Activated CD8-positive, alpha-beta memory T cell treated with anti-CD3 and anti-CD28 coated beads, Interleukin-2, amount 50 U/mL, for 24 hours (primary cell): ENCODE measurements around the gene NAV3.

Source experiments
- DNase-seq: peaks from one replicate; pipeline ENCODE4 v3.0.0-alpha.2; 2020; ENCODE audit errors: extremely low read depth

The NAV3 gene

GRCh38 chr12:77979597-77980250 lies 149.0 kb downstream of the NAV3 start:
- DNase-seq = no peak

DNA sequence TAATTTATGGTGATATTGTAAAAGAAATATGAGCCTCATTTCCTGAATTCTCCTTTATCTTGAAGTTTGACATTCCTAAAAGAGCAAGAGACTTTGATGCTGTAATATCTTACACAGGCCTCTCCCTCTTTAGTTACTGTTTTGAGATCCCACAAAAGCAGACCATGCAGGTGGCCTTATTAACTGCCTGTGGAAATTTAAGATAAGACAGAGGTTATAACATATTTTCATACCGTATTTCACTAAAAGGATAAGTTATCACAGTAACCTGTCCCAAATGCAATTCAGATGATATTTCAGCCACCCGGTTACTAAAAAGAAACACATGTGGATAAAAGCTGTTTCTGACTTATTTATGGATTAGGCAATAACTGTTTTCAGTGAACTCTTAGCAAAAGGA lies 150.1 kb downstream of the NAV3 start:
- no peak for DNase-seq

- no peak for DNase-seq
Observed at GRCh38 chr12:77983859-77984258, 153.2 kb downstream of the NAV3 start.

GRCh38 chr12:77992760-77993159 lies 162.1 kb downstream of the NAV3 start:
- no peak for DNase-seq

- DNase-seq = no peak
Observed at GRCh38 chr12:77993658-77994057, 163.0 kb downstream of the NAV3 start.

- DNase-seq = no peak
Observed at GRCh38 chr12:77995436-77996167, 164.9 kb downstream of the NAV3 start.

DNA sequence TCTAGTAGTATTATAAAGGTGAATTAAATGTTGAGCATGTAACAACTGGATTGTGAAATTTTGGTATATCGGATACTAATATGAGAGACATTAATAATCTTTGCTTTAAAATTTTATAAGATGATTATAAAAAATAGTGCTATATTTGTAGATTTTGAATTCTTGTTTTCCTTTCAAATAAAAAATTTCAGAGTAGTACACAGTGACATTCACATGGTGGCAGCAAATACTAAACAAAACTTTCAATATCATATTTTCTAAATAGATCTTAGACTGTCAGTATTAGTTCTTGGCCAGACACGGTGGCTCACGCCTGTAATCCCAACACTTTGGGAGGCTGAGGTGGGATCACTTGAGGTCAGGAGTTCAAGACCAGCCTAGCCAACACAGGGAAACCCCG lies 166.0 kb downstream of the NAV3 start:
- DNase-seq = no peak

- DNase-seq = no peak
Observed at GRCh38 chr12:77998236-77998786, 167.6 kb downstream of the NAV3 start.

DNA sequence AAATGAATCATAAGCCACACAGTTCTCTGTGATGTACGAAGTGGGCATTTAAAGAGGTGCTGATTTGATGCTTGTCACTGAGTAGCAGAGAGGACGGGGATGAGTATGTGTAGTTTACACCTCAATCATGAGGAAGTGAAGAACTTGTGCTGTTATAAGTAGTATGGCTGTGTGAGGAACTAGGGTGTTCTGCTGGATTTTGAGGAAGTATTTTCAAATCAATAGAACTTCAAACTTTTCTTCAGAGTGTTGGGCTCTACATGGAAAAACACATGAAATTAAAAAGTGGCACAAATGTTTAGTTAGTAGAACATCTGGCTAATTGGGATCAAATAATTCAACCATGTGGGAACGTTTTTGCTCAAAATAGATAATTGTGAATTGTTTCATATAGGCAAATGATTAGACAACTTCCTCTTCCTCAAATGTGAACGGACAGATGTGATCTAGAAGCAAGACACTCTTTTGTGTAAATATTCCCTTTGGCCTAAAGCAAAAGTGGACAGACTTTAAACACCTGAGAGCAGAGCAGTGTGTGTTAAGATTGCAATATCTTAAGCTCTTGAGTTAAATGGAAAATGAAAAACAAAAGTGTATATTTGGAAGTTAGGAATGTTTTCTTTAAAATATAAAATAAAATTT lies 168.5 kb downstream of the NAV3 start:
- DNase-seq = no peak

DNA sequence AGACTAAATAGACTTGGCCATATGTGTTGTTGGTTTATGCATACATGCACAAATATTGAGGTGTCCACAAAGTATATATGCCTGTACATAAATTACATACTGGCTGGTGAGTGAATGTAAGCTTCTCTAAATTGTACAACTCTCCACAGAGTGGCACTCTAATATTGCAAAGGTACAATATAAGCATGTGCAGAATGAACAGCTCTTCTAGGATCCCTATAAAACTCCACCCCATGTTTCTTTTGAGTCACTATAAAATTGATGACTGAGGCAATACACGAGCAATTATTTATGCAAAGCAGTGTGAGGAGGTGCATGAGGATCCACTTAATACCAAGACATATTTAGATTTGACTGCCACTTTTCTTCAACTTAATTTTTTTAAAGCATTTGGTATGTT lies 172.2 kb downstream of the NAV3 start:
- no peak for DNase-seq

- no peak for DNase-seq
Observed at GRCh38 chr12:78004249-78005093, 173.8 kb downstream of the NAV3 start.

- DNase-seq = no peak
Observed at GRCh38 chr12:78005094-78005492, 174.4 kb downstream of the NAV3 start.

DNA sequence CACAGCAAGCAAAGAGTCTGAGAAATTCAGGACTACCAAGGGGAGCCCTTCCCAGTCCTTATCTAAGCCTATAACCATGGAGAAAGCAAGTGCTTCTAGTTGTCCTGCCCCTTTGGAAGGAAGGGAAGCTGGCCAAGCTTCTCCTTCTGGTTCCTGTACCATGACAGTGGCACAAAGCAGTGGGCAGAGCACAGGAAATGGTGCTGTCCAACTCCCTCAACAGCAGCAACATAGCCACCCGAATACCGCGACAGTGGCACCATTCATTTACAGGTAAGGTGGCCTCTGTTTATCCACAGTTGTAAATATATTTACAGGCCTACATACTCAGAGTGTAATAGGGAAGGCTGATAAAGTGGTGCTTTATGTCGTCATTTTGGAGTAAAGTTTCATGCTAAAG lies 176.5 kb downstream of the NAV3 start:
- no peak for DNase-seq

- DNase-seq = no peak
Observed at GRCh38 chr12:78009031-78009430, 178.3 kb downstream of the NAV3 start.

DNA sequence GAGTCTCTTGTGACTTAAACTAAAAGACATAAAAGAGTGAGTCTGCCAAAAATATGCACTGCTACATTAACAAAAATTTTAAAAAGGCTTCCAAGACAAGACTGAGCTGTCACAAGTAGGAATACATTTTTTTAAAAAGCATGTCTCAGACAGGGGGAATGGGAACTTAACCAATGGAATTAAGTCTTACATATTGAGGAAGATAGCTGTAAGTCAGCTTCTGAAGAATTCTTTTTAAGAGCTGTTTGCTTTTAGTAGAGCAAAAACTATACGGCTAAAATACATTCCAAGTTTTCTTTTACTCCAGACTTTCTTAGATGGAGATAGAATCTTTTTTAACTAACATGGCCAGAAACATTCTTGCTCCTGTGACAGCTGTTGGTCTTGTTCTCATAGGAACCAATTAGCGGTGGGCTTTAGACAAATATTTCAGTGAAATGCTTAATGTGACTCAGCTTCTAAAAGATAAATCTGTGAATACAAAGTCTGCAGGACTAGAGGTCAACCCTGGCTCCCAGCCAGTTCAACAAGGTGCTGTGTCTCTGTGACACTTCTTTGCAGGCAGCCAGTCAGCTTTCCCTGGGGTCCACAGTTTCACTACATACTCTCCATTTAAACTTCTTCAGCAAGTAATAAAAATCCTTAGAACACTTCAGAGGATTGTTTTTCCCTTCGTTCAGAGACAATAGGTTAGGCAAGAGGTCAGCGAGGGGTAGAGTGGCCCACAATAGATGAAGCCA lies 187.6 kb downstream of the NAV3 start:
- DNase-seq = no peak

- no peak for DNase-seq
Observed at GRCh38 chr12:78018939-78019338, 188.2 kb downstream of the NAV3 start.

- DNase-seq = no peak
Observed at GRCh38 chr12:78028426-78028825, 197.7 kb downstream of the NAV3 start.

DNA sequence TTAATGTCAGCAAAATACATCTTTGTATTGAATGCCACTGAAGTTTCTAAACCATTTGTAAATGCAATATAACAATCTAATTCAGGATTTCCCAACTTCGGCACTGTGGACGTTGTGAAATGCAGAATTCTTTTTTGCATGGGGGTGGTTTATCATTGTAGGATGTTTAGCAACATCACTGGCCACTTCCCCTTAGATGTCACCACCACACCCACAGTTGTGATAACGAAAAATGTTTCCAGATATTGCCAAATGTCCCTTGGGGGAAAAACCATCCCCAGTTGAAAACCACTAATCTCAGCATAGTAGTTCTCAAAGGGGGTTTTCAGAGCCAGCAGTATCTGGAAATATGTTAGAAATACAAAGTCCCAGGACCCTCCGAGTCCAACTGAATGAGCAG lies 203.3 kb downstream of the NAV3 start:
- no peak for DNase-seq

DNA sequence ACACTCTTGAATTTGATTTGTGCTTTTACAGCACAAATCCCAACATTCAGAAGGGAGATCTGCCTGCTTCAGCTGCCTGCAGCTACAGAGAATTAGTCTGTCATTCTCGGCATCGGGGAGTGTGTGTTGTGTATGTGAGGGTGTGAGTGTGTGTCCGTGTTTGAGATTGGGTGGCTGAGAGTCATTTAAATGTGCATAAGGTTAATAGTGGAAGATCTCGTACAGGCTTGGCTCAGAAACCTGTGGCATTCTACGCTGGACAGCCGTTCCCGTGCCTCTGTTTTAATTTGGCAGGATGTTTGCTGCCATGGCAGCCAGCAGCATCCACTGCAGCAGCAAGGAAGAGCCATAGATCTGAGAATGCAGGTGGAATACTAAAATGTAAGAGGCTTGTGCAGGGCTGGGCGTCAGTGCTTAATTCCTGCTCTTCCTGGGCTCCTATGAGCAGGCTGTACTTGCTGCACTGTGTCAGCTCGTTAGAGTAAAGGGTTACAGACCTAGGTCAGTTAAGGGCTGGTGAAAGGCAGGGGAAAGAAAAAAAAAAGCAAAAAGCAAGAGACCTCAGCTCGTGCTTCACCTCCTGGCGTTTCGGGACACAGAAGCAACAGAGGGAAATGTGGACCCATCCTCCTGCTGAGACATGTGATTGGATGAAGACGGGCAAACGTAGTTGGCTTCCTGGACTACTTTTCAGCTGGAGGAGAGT lies 205.4 kb downstream of the NAV3 start:
- DNase-seq = no peak

DNA sequence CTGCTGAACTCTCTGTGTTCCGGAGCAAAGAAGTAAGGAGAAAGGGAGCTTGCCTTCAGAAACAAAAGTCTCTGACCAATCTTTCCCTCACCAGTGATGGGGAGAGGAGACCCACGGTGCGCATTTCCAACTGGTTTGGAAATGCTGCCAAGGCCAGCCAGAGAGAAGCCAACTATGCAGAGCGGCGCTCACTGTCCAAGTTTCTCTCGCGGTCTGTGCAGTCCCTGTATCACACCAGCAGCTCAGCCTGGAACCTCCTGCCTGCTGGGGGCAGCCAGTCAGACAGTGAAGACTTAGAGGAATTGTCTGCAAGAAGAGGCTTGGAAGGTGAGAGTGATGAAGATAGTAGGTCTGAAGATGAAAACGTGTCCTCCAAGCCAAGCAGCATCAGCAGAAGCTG lies 206.2 kb downstream of the NAV3 start:
- DNase-seq = no peak

DNA sequence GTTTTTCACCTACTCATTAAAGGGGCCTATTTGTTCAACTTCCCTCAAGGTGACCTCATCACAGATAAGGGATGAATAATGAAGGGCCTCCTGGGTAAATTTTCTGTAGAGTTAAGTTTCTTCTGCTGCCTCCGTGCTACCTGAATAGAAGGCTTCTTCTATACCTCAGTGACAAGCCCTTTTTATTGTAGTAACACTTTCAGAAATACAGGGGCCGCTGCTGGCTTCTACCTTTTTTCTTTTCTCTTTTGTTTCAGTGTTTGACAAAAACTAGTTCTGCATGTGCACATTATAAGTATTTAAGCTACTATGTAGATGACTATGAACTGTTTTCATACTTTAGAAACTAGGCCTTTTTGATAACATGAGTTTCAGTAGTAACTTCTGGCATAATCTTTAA lies 207.0 kb downstream of the NAV3 start:
- DNase-seq = no peak
